GM18907 (cell line): ENCODE measurements around the gene DCTPP1.

Experiments used
- ATAC-seq: cut with Tn5 transposase; IDR thresholded peaks from one replicate; pipeline ENCODE4 v1.9.1; 2021; ENCODE audit warnings: mild to moderate bottlenecking, moderate library complexity; ENCODE audit not compliant: unreplicated experiment

DCTPP1 gene

DNA sequence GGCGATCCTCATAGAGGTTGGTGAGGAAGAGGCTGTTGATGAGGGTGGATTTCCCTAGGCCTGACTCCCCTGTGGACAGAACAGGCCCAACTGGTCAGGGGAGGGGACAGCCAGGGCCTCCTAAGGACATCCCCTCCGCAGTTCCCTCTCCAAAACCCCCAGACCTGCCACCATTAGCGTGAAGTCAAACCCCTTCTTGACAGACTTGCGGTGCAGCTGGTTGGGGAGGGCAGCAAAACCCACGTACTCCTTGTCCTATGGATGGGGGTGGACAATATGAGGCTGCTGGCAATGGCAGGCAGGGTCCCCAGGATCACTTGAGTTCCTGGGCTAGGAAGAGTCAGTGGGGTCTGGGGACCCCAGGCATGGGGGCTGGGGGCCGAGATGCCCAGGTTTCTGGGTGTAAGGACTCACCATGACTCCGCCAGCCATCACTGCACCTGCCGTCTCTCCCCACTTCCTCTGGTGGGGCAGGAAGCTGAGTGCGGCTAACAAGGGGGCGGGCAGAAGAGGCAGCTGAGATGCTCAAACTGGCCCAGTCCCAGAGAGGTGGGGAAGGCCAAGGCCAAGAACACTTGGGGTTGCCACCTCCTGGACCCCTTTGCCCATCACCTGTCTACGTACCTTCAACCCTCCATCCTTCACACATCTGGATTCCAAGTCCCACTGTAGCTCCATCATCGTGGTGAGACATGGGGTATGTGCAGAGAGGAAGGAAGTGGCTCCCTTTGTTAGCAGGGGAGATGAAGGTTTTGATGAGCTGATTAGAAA, 47.5 kb downstream of the DCTPP1 start, which contains the start of gene SEPTIN1:
TSS of gene SEPTIN1 (minus strand) at position 451 of the 771 bp plus-strand sequence. CDS start at position 432, 19 bp downstream.
- ATAC-seq, result no peak

DNA sequence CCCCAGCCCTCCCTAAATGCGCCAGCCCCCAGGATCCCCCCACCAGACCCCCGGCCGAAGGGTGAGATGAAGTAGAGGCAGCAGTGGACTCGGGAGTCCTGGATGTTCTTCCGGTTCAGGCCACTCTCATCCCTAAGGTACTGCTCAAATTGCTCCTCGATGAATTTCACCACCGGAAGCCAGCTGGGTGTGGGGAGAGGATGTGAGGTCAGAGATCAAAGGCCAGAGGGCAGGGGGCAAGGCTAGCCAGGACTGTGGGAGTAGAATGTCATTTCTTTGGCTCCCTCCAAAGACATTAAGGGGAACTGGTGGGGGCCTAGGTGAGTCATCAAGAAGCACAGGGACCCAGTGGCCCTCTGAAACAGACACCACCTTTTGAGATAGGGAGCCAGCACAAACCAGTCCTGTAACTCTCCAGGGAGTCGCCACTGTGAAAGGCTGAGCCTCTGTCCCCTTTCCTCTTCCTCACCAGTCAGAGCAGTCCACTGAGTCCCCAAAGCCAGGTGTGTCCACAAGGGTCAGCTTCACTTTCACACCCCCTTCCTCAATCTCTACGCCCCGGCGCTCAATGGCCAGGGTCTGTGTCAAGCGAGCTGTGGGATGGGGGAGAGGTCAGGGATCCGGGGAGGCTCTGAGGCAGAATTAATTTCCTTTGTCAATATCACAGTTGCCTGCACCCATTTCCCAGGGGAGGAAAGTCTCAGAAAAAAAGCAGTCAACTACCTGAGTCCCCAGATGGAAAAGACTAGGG, 48.4 kb downstream of the DCTPP1 start:
- ATAC-seq, result no peak

DNA sequence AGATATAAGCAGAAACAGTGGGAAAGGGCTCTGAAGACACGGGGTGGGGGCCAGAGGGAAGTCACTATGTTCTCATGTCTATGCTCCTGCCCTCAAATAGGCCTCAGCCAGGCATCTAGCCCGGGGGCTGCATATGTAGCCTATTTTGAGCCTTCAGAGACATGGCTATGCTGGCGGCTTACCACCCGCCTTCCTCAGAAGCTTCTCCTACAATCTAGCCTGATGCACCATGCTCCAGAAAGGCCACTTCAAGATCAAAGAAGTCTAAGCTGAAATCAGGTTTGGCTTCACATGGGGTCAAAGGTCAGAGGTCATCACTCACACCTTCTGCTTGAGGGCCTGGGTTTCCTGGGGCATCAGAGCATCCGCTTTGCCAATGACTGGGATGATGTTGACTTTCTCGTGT, 49.0 kb downstream of the DCTPP1 start:
- ATAC-seq, result no peak

DNA sequence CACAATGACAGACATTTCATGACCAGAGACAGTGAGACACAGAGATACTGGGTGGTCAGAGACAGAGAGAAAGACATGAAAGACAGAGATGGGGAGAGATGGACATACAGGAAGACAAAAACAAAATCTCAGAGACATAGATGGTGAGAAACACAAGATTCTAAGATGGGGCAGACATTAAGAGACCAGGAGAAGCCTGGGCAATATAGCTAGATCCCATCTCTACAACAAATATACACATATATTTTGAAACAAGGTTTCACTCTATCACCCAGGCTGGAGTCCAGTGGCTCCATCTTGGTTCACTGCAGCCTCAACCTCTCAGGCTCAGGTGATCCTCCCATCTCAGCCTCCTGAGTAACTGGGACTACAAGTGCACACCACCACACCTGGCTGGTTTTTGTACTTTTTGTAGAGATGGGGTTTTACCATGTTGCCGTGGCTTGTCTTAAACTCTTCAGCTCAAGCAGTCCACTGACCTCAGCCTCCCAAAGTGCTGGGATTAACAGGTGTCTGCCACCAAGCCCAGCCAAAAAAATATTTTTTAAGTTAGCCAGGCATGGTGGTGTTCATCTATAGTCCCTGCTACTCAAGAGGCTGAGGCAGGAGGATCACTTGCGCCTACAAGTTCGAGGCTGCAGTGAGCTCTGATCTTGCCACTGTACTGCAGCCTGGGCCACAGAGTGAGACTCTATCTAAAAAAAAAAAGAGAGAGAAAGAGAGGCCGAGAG, 49.6 kb downstream of the DCTPP1 start:
- no peak for ATAC-seq

DNA sequence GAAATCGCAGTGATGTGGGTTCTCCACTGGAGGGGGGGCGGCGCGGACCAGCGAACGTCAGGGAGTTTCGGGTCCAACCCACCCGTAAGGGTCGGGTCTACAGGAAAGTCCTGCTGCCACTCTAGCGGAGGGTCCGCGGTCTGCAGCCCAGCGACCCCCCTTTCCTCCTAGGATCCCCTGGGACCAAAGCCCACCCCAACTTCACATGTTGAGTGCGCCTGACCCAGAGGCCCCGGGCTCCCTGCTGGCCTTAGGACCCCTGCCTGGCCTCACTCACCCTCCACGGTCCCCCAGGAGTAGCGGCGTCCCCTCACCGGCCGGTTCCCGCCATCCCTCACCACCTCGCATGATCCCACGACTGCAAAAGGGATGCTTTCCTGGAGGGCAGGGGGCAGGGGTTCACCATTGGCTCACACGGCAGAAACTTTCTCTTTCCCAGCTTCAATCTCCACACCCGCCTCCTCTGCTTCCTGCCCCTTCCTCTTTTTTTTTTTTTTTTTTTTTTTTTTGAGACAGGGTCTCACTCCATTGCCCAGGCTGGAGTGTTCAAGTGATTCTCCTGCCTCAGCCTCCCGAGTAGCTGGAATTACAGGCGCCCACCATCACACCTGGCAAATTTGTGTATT, 50.6 kb downstream of the DCTPP1 start:
- no peak for ATAC-seq

DNA sequence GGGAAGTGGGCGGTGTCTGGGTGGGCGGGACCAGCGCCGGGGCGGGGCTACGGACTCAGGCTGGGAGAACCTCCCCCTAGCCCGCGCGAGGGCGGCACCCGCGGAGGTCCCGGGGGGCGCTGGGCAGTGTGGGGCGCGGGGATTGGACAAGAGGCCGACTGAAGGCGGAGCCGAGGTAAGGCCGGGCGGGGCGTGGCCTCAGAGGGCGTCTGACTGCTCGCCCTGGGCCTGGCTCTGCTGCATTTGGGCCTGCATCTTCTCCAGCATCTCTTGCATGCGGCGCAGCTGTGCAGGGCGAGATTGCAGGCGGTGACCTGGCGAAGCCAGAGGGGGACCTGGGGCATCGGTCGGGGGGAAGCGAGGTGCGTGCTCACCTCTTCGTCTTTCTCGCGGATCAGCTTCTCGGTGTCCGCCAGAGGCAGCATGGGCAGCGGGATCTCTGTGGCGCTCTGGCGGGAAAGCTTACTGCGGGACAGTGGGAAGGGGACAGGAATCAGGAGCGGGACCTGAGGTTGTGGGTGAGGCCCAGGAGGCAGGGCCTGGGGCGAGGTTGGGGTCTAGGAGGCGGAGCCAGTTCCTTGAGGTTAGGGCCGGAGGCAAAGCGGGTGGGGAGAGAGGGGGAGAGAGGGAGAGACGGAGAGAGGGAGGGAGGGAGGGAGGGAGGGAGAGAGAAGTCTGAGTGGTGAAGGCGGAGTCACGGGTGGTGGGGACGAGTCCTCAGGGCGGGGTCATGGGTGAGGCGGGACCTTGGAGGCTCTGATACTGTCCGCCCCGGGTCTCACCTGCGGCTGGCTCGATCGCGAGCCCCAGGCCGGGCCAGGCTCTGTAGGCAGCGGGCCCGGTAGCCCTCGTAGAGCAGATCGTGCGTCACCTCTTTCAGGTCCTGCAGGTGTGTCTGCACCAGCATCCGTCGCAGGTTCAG, 51.3 kb downstream of the DCTPP1 start:
- peak; percentile 86 for ATAC-seq

DNA sequence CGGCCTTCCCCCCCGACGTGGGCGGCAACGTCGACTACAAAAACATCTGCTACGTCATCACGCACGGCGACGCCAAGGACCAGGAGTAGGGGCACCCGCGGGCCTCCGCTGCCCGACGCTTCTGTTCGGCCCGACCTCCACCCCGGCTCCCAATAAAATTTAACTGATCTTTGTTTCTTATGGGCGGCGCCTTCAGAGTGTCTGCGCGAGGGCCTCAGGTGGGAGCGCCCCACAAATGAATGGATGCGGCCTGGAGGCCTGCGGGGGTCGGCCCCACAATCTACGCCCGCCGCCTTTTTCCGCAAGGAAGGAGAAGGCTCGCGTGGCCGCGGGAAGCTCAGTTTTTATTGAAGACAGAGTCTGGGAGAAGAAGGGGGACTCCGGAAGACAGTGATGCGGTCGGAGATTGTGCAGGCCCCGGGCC, 52.0 kb downstream of the DCTPP1 start:
- ATAC-seq, result peak; percentile 40

DNA sequence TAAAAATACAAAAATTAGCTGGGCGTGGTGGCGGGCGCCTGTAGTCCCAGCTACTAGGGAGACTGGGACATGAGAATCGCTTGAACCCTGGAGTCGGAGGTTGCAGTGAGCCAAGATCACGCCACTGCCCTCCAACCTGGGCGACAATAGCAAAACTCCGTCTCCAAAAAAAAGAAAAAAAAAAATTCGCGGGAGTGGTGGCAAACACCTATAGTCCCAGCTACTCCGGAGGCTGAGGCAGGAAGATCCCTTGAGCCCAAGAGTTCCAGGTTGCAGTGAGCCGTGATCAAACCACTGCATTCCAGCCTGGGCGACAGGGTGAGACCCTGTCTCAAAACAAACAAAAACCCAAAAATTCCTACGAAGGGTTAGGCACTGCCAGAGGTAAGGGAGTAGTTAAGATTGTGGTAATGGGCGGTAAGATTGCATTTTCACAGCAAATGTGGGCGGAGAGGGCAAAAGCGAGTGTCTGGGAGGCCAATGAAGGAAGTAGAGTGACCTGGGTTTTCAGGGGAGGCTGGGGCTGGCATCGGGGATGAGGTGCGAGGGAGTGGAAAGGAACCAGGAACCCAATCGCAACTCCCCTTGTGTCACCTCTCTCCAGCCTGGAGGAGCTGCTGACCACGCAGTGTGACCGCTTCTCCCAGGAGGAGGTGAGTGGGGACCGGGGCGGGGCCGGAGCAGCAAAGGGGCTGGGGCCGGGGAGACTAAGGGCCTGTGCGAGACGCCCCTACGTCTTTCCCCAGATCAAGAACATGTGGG, 52.6 kb downstream of the DCTPP1 start:
- ATAC-seq, result no peak

DNA sequence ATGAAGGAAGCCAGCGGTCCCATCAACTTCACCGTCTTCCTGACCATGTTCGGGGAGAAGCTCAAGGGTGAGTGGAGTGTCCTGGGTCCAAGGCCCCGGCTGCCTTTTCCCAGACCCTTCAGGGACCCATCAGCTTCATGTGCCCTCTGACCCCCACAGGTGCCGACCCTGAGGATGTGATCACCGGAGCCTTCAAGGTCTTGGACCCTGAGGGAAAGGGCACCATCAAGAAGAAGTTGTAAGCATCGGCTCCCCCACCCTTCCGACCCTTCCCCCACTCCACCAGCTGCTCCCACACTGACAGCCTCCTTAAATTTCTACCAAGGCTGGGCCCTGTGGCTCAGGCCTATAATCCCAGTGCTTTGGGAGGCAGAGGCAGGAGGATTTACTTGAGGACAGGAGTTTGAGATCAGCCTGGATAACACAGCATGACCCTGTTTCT, 53.3 kb downstream of the DCTPP1 start:
- no peak for ATAC-seq

DNA sequence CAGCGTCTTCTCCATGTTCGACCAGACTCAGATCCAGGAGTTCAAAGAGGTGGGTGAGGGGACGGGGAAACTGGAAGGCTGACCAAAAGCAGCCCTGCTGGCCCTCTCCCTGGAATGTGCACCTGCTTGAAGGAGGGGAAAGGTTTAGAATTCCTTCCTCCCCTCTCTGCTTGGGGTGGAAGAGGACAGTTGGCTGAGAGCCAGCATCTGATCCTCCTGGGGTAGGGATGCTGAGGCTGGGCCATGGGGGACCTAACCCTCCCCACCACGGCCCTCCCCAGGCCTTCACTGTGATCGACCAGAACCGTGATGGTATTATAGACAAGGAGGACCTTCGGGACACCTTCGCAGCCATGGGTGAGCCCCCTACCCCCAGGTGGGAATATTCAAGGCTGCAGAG, 54.0 kb downstream of the DCTPP1 start:
- ATAC-seq, result no peak

DNA sequence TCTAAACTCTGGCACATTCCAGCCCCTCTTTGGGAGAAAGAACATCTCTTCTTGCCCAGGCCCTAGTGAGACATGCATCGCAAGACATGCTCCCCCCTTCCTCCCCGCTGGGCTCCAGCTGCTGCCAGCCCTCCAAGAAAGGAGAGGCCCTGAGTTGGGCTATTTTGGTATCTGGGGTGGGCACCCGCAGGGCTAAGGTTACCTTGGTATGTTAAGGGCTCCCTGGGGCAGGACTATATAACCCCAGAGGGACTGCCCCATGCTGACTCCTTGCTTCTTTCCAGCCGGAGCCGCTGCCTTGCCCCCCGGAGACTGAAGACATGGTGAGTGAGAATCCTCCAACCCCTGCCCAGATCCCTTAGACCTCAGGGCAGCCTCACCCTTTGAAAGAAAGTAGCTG, 55.3 kb downstream of the DCTPP1 start, which contains the start of gene MYL11:
TSS of gene MYL11 (plus strand) at position 265 of the 400 bp plus-strand sequence. CDS start at position 321, 56 bp downstream.
- ATAC-seq, result no peak
